Psoas muscle (tissue), 8 donors: ENCODE data around the gene GPX4. TPM values are rescaled to one million over a fixed set of nuclear protein-coding genes. Genes with fewer than 3 reads are reported as not detected.
"Not testable (repeated sequence)": the region's sequence is repeated elsewhere in the genome, so short reads cannot be mapped to it uniquely, and the experiment has no call there.

Experiments
- ATAC-seq, 4 donors: fragments of 200-7000 bp; cut with Tn5 transposase; one replicate each; pipeline ENCODE4 v1.9.1; 2020; ENCODE audit warnings: moderate library complexity in 3 of 4, mild to moderate bottlenecking in 2 of 4
- DNase-seq, 2 donors: peaks; one replicate each; pipeline ENCODE4 v3.0.0-alpha.2; 2020
- H3K27ac ChIP-seq: fragments of 200-600 bp; one replicate; pipeline ENCODE4 v1.8.0; 2022
- H3K27me3 ChIP-seq, 3 donors: fragments of 200-600 bp in 1 of 3; one replicate each; pipeline versions ENCODE4 v1.6.1 to v1.8.0; 2013 to 2022; ENCODE audit warnings: low read length in 2 of 3, mild to moderate bottlenecking in 2 of 3, moderate library complexity in 1 of 3; ENCODE audit not compliant: insufficient read depth in 3 of 3
- H3K36me3 ChIP-seq, 2 donors: fragments of 200-600 bp in 1 of 2; one replicate each; pipeline versions ENCODE4 v1.6.1 to v1.8.0; 2013 to 2022; ENCODE audit warnings: low read depth in 1 of 2, mild to moderate bottlenecking in 1 of 2, moderate library complexity in 1 of 2; ENCODE audit not compliant: insufficient read depth in 1 of 2
- H3K4me1 ChIP-seq: fragments of 200-600 bp; one replicate; pipeline ENCODE4 v1.8.0; 2022
- H3K4me3 ChIP-seq: fragments of 200-600 bp; one replicate; pipeline ENCODE4 v1.8.0; 2022; ENCODE audit warnings: mild to moderate bottlenecking
- H3K9me3 ChIP-seq: fragments of 200-600 bp; one replicate; pipeline ENCODE4 v1.8.0; 2022
- WGBS, 3 donors: extraction: QIAGEN DNeasy Blood & Tissue Kit; methylation state at CpG; one replicate each; pipeline versions ENCODE4 v1.1.6 to v1.1.7; 2013; 5-methylcytosine and 5-hydroxymethylcytosine counted together
- intact Hi-C, 2 donors: fragments of 100-400 bp; cut with DNase I; formaldehyde crosslinking; loops; one replicate each; pipeline versions ENCODE4 v1.11.0 to v1.14.2; 2022
- polyA plus RNA-seq, 3 donors: library from polyadenylated mRNA; stranded (reverse); fragments of 200-250 nt; gene quantifications; one replicate each; pipeline ENCODE4 v1.2.3, GENCODE V29; 2013
- total RNA-seq, 4 donors: library from RNA; stranded (reverse); fragmentation: NEBNext Ultra II Directional in 2 of 4; extraction: Animal tissue kit (Norgen Biotek cat#: 25700) in 2 of 4; gene quantifications; one replicate each; pipeline versions ENCODE4 v1.2.1 to v1.2.4, GENCODE V29; 2021 to 2023
- TF ChIP-seq, protein P1 (sequence below): fragments of 200-600 bp; IDR thresholded peaks from one replicate; pipeline ENCODE4 v1.8.0; 2022; ENCODE audit warnings: antibody characterized with exemption
- donor health status: healthy with polysubstance abuse.
- donor health status: DM: no; HTN: no; CAD: no; lungs with moderate emphysema.
- donor health status: Bipolar disorder and iron deficiency.
- donor health status: healthy.
- donor health status: DM: yes; HTN: yes; CAD: no.
- donor health status: DM: no; HTN: no; CAD: no.
- donor health status: DM: no; HTN: no; CAD: no.
- donor health status: DM: yes; HTN: yes; CAD: no.

The GPX4 gene
- total and polyA plus RNA-seq, 7 donors = 279 to 762 (median 490) TPM

DNA sequence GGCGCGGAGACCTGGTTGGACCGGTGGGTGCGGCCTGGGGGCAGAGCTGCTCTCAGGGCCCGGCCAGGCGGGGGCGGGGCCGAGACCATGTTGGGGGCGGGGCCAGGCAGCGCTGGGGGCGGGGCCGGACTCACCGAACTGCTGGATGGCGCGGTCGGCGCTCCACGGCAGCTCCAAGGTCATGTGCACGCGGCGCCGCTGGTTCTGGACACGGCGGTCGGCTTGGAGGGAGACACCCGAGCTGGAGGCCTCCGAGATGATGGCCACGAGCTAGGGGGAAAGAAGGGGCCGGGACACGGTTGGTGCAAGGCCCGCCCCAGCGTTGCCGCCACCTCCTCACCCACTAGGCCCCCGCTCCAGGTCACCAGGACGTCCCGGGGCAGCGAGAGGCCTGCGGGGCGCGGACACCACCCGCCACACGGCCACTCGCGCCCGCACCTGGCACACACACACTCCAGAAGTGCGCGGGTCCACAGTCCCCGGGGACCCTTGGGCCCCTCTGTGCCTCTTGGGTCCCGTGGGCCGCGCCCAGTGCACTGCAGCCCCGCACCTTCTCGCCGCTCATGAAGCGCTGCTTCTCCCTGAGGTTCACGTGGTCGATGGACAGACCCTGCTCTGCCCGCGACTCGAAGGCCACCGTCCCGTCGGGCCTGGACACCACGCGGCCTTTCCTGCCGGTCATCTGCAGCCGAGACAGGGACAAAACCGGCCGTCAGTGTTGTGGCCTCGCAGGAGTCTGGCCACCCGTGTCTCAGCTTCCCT lies 8.7 kb downstream of the GPX4 start:
- Histone ChIP-seq H3K27me3 (no peaks in the 10 kb centered on the region), H3K9me3 (no peaks in the 10 kb centered on the region), H3K4me3 (no peak overlapping the region), H3K36me3 (peaks cover 12 to 86% of the 10 kb centered on the region in 2 donors), H3K27ac (peak overlapping the region; percentile 63), H3K4me1 (no peaks in the 10 kb centered on the region)
- ATAC-seq (peak; percentile 4 to 34 (median 20)), DNase-seq (peak; percentile 68 to 81)
- TF ChIP-seq, protein P1, sequence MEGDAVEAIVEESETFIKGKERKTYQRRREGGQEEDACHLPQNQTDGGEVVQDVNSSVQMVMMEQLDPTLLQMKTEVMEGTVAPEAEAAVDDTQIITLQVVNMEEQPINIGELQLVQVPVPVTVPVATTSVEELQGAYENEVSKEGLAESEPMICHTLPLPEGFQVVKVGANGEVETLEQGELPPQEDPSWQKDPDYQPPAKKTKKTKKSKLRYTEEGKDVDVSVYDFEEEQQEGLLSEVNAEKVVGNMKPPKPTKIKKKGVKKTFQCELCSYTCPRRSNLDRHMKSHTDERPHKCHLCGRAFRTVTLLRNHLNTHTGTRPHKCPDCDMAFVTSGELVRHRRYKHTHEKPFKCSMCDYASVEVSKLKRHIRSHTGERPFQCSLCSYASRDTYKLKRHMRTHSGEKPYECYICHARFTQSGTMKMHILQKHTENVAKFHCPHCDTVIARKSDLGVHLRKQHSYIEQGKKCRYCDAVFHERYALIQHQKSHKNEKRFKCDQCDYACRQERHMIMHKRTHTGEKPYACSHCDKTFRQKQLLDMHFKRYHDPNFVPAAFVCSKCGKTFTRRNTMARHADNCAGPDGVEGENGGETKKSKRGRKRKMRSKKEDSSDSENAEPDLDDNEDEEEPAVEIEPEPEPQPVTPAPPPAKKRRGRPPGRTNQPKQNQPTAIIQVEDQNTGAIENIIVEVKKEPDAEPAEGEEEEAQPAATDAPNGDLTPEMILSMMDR = no peak
- WGBS, 3 donors = 69 to 72% (median 71%) methylated on average over 57 to 71 of the region's 71 CpGs
- intact Hi-C loops = loop anchor here (5.0 kb wide), 2 partner anchors 80 to 130 kb away; partner anchors contain the start of gene ATP5F1D (in 1 of the 2)

DNA sequence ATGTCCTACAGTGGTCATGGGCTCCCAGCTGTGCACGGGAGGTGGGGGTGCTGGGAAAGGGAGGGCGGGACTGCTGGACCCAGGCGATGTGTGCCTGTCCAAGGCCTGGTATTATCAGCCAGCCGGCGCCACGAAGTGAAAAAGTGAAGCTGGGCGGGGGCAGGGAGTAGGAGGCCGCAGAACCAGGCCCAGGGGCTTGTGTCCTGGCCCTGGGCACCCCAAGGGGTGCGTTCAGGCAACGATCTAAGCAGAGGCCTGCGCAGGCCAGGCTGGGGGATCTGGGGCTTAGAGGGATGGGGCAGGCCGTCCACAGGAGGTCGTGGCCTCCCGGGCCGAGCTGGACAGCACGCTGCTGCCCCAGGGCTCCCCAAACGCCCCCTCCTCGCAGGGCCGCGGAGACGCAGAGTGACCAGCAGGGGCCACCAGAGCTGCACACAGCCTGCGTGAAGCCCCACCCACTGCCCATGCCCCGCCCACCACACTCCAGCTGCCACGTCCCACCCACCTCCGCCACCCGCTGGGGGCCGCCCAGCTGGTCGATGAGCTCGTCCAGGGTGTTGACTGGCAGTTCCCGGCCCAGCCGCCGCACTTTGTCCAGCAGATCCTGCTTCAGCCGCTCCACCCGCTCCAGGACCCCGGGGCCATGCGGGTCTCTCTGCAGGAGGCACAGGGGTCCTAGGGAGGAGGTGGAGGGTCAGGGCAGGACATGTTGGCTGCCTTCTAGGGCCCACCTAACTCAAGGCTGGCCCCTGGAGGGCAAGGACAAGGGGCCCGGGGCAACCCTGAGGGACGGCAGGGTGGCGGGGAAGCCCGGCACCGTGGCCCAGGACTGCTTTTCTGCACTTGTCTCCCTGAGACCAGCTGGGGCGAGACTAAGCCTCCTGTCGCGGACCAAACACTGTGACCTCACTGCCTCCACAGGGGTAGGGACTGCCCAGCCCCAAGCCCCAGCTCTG lies 9.5 kb downstream of the GPX4 start:
- Histone ChIP-seq H3K36me3 (peaks cover 12 to 87% of the 10 kb centered on the region in 2 donors), H3K27ac (peak overlapping the region; percentile 80), H3K27me3 (no peaks in the 10 kb centered on the region), H3K9me3 (no peaks in the 10 kb centered on the region), H3K4me3 (peak overlapping the region; percentile 33), H3K4me1 (no peaks in the 10 kb centered on the region)
- DNase-seq = peak; percentile 97 to 99
- intact Hi-C loops = loop anchor here (5.0 kb wide), 2 partner anchors 79 to 129 kb away; partner anchors contain the start of gene ATP5F1D (in 1 of the 2)
- ATAC-seq = peak; percentile 86 to 94 (median 90)
- 19 to 31% (median 22%) methylated on average over 31 to 44 of the region's 44 CpGs for WGBS, 3 donors
- TF ChIP-seq, protein P1 = peak; percentile 93

DNA sequence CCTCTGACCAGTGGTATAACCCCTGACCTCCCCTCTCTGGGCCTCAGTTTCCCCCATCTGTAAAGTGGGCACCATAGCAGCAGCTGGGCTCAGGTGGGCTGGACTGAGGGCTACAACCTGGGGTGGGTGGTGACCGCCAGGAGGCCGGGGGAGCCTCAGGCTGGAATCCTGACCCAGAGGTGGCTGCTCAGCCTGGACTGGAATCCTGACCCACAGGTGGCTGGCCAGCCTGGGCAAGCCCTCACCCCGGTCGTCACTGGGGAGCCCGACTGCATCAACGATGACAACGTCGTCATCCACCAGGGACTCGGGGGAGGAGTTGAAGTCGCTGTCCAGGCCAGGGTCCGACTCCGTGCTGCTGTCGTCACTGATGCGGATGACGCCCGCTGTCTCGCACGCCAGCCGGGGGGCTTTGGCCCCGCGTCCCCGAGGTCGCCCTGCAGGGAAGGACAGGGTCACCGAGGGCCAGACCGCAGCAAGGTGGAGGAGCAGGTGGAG lies 10.2 kb downstream of the GPX4 start:
- DNase-seq = no peak
- WGBS, 3 donors = 85 to 90% (median 88%) methylated on average over 23 to 25 of the region's 25 CpGs
- peak overlapping the region; percentile 33 for H3K4me3 ChIP-seq
- peaks cover 8 to 87% of the 10 kb centered on the region in 2 donors for H3K36me3 ChIP-seq
- H3K27me3 ChIP-seq = no peaks in the 10 kb centered on the region
- no peaks in the 10 kb centered on the region for H3K9me3 ChIP-seq
- no peaks in the 10 kb centered on the region for H3K4me1 ChIP-seq
- TF ChIP-seq, protein P1 = no peak
- peak in 2 of 4 donors; percentile 0 to 2 for ATAC-seq
- intact Hi-C loops = loop anchor here (5.0 kb wide), 2 partner anchors 78 to 128 kb away; partner anchors contain the start of gene ATP5F1D (in 1 of the 2)
- H3K27ac ChIP-seq = peak overlapping the region; percentile 80

DNA sequence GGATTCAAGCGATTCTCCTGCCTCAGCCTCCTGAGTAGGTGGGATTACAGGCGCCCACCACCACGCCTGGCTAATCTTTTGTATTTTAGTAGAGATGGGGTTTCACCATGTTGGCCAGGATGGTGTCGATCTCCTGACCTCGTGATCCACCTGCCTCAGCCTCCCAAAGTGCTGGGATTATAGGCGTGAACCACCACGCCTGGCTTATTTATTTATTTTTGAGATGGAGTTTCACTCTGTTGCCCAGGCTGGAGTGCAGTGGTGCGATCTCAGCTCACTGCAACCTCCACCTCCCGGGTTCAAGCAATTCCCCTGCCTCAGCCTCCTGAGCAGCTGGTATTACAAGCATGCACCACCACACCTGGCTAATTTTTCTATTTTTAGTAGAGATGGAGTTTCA lies 10.9 kb downstream of the GPX4 start:
- not testable (repeated sequence) for DNase-seq, ATAC-seq, H3K27me3 ChIP-seq, H3K27ac ChIP-seq, H3K4me3 ChIP-seq, H3K4me1 ChIP-seq, H3K9me3 ChIP-seq
- peaks cover 6 to 88% of the 10 kb centered on the region in 2 donors for H3K36me3 ChIP-seq
- 91 to 98% (median 95%) methylated on average over 9 of the region's 9 CpGs for WGBS, 3 donors
- intact Hi-C loops = loop anchor here (5.0 kb wide), 2 partner anchors 78 to 128 kb away; partner anchors contain the start of gene ATP5F1D (in 1 of the 2)
